8988T (cell line): ENCODE results near the gene SH3RF1.

Experiments
- DNase-seq: peaks from one replicate; pipeline ENCODE4 v3.0.0; 2011

The SH3RF1 gene

GRCh38 chr4:169058312-169058711, 212.4 kb downstream of the SH3RF1 start:
- DNase-seq, result no peak

- DNase-seq, result no peak
These were observed 215.9 kb downstream of the SH3RF1 start for GRCh38 chr4:169054879-169055278.

- DNase-seq, result no peak
These were observed 218.2 kb downstream of the SH3RF1 start for GRCh38 chr4:169052594-169052945.

GRCh38 chr4:169051761-169052593, 218.8 kb downstream of the SH3RF1 start:
- no peak for DNase-seq

- no peak for DNase-seq
These were observed 219.6 kb downstream of the SH3RF1 start for GRCh38 chr4:169050881-169051760.

- no peak for DNase-seq
These were observed 220.5 kb downstream of the SH3RF1 start for GRCh38 chr4:169050284-169050683.

- DNase-seq, result no peak
These were observed 221.8 kb downstream of the SH3RF1 start for GRCh38 chr4:169048868-169049414.

GRCh38 chr4:169047956-169048355, 222.8 kb downstream of the SH3RF1 start:
- no peak for DNase-seq

- no peak for DNase-seq
These were observed 224.7 kb downstream of the SH3RF1 start for GRCh38 chr4:169045862-169046584.

GRCh38 chr4:169044714-169045447, 225.9 kb downstream of the SH3RF1 start:
- DNase-seq, result no peak
